Neutrophil (primary cell): ENCODE data around the gene CPS1.

Experiments
- H3K27ac ChIP-seq: fragments of 200-600 bp; sonication (generic); 2 replicates; pipeline ENCODE4 v1.5.1; 2016; ENCODE audit warnings: mild to moderate bottlenecking, moderate library complexity
- H3K27me3 ChIP-seq: fragments of 200-600 bp; sonication (generic); 2 replicates; pipeline ENCODE4 v1.6.0; 2016; ENCODE audit warnings: mild to moderate bottlenecking
- H3K36me3 ChIP-seq: fragments of 200-600 bp; sonication (generic); 2 replicates; pipeline ENCODE4 v1.5.1; 2017
- H3K4me1 ChIP-seq, 2 experiments: fragments of 200-600 bp in 1 of 2; sonication (generic) in 1 of 2; 1 replicate in 1 of 2; 2 replicates in 1 of 2; pipeline versions ENCODE4 v1.5.1 to v1.6.1; 2013 to 2016; ENCODE audit warnings: low read depth in 1 of 2, low read length in 1 of 2, mild to moderate bottlenecking in 1 of 2, moderate library complexity in 1 of 2; ENCODE audit not compliant: control insufficient read depth in 1 of 2, insufficient read depth in 1 of 2
- H3K4me3 ChIP-seq, 2 experiments: fragments of 200-600 bp in 1 of 2; sonication (generic) in 1 of 2; 1 replicate in 1 of 2; 2 replicates in 1 of 2; pipeline ENCODE4 v1.5.1; 2013 to 2016; ENCODE audit warnings: low read depth in 1 of 2, low read length in 1 of 2, mild to moderate bottlenecking in 1 of 2, moderate library complexity in 1 of 2
- H3K9me3 ChIP-seq: fragments of 200-600 bp; sonication (generic); 2 replicates; pipeline ENCODE4 v1.5.1; 2016
- CTCF ChIP-seq: fragments of 200-600 bp; sonication (generic); IDR thresholded peaks from 2 replicates; pipeline ENCODE4 v1.5.1; 2016; ENCODE audit warnings: antibody characterized with exemption

The CPS1 gene

GRCh38 chr2:210533389-210533788 is 23.0 kb upstream of the CPS1 start:
- H3K27me3 ChIP-seq: no peaks in the 10 kb centered on the region
- no peak overlapping the region for H3K27ac ChIP-seq
- H3K4me3 ChIP-seq: no peak overlapping the region
- H3K9me3 ChIP-seq: no peaks in the 10 kb centered on the region
- no peak for TF ChIP-seq CTCF
- H3K36me3 ChIP-seq: no peaks in the 10 kb centered on the region
- H3K4me1 ChIP-seq: no peaks in the 10 kb centered on the region

- H3K4me3 ChIP-seq: no peak overlapping the region
- H3K36me3 ChIP-seq: no peaks in the 10 kb centered on the region
- H3K4me1 ChIP-seq: no peaks in the 10 kb centered on the region
- no peak overlapping the region for H3K27ac ChIP-seq
- H3K9me3 ChIP-seq: no peaks in the 10 kb centered on the region
- H3K27me3 ChIP-seq: no peaks in the 10 kb centered on the region
- TF ChIP-seq CTCF: no peak
Measured at GRCh38 chr2:210534879-210535278, 21.5 kb upstream of the CPS1 start.

GRCh38 chr2:210536973-210537650 is 19.3 kb upstream of the CPS1 start:
- H3K4me1 ChIP-seq: no peaks in the 10 kb centered on the region
- no peak overlapping the region for H3K27ac ChIP-seq
- no peaks in the 10 kb centered on the region for H3K36me3 ChIP-seq
- H3K27me3 ChIP-seq: no peaks in the 10 kb centered on the region
- TF ChIP-seq CTCF: no peak
- H3K9me3 ChIP-seq: no peaks in the 10 kb centered on the region
- H3K4me3 ChIP-seq: no peak overlapping the region

GRCh38 chr2:210539035-210539434 is 17.4 kb upstream of the CPS1 start:
- no peak for TF ChIP-seq CTCF
- H3K4me1 ChIP-seq: no peaks in the 10 kb centered on the region
- no peaks in the 10 kb centered on the region for H3K9me3 ChIP-seq
- no peak overlapping the region for H3K4me3 ChIP-seq
- H3K36me3 ChIP-seq: no peaks in the 10 kb centered on the region
- H3K27me3 ChIP-seq: no peaks in the 10 kb centered on the region
- H3K27ac ChIP-seq: no peak overlapping the region

- no peaks in the 10 kb centered on the region for H3K4me1 ChIP-seq
Measured at GRCh38 chr2:210539578-210540416, 16.6 kb upstream of the CPS1 start.

More at GRCh38 chr2:210539578-210540416, 16.6 kb upstream of the CPS1 start:
- TF ChIP-seq CTCF: no peak
- no peaks in the 10 kb centered on the region for H3K27me3 ChIP-seq
- H3K9me3 ChIP-seq: no peaks in the 10 kb centered on the region
- H3K4me3 ChIP-seq: no peak overlapping the region
- no peaks in the 10 kb centered on the region for H3K36me3 ChIP-seq
- H3K27ac ChIP-seq: no peak overlapping the region
